Neural cell (in vitro differentiated cells): ENCODE measurements around the gene PDAP1.

Experiments used
- CTCF ChIP-seq: fragments of 450-650 bp; IDR thresholded peaks from 2 replicates; pipeline ENCODE4 v1.5.1; 2014; ENCODE audit warnings: antibody characterized with exemption, mild to moderate bottlenecking, moderate library complexity; ENCODE audit not compliant: poor library complexity, severe bottlenecking
- EP300 ChIP-seq: fragments of 450-650 bp; conservative IDR thresholded peaks from 2 replicates; pipeline ENCODE4 v1.6.1; 2014; ENCODE audit warnings: antibody characterized with exemption, mild to moderate bottlenecking, moderate library complexity; ENCODE audit not compliant: poor library complexity, severe bottlenecking
- EZH2 ChIP-seq: fragments of 200-600, 300-800 bp; shearing (Covaris generic), sonication (generic); IDR thresholded peaks from 2 replicates; pipeline ENCODE4 v1.6.1; 2014; ENCODE audit warnings: antibody characterized with exemption, low read length, borderline replicate concordance, mild to moderate bottlenecking; ENCODE audit not compliant: insufficient read depth, poor library complexity, severe bottlenecking
- POLR2AphosphoS5 ChIP-seq: IDR thresholded peaks from 2 replicates; pipeline ENCODE4 v1.6.1; 2012
- TAF1 ChIP-seq: IDR thresholded peaks from 2 replicates; pipeline ENCODE4 v1.6.1; 2012; ENCODE audit warnings: low read depth

DNA sequence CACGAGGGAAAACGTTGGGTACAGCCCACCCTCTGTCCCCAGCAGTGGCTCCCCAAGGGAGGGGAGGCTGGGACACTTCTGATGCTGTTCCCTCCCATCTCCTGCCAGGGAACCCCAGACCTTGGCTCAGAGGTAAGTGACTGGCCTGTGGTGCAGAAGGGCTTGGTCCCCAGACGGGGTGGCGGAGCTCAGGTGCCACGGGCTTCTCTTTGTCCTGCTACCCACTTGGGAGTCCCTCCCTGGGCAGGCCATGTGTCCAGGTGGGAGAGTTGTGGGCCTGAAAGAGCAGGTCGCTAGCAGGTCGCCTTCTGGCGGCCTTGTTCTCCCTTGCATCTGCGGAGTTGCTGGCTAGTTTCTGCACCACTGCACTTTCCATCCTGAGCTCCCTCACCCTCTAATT is 47.5 kb upstream of the PDAP1 start:
- TF ChIP-seq CTCF (no peak), POLR2AphosphoS5 (no peak), EP300 (no peak), TAF1 (no peak), EZH2 (no peak)
